GM21619 (cell line): ENCODE measurements around the gene NXF2B.
"Not testable (repeated sequence)": the region's sequence is repeated elsewhere in the genome, so short reads cannot be mapped to it uniquely, and the experiment has no call there.

Source experiments
- ATAC-seq: cut with Tn5 transposase; IDR thresholded peaks from one replicate; pipeline ENCODE4 v1.9.1; 2021; ENCODE audit not compliant: unreplicated experiment

NXF2B gene

GRCh38 chrX:102439908-102440307 lies at the start of gene NXF2B:
TSS of gene NXF2B (minus strand) at chrX:102440008. CDS start at chrX:102380036, 59,972 bp downstream.
- ATAC-seq, result not testable (repeated sequence)

GRCh38 chrX:102478765-102479164 lies 39.0 kb upstream of the NXF2B start:
- ATAC-seq, result not testable (repeated sequence)

- ATAC-seq, result not testable (repeated sequence)
Observed at GRCh38 chrX:102471762-102472220, 32.0 kb upstream of the NXF2B start, which contains the start of gene TCP11X2. TSS of gene TCP11X2 (minus strand) at chrX:102471812.

- ATAC-seq, result peak; percentile 47
Observed at GRCh38 chrX:102470215-102470614, 30.4 kb upstream of the NXF2B start.

- not testable (repeated sequence) for ATAC-seq
Observed at GRCh38 chrX:102458615-102459014, 18.8 kb upstream of the NXF2B start.

GRCh38 chrX:102414493-102414892 lies 25.3 kb downstream of the NXF2B start:
- not testable (repeated sequence) for ATAC-seq

GRCh38 chrX:102345916-102346315 lies 93.9 kb downstream of the NXF2B start:
- peak; percentile 56 for ATAC-seq

- no peak for ATAC-seq
Observed at GRCh38 chrX:102341867-102342266, 97.9 kb downstream of the NXF2B start.

- peak; percentile 45 for ATAC-seq
Observed at GRCh38 chrX:102339312-102340298, 100.2 kb downstream of the NXF2B start.

GRCh38 chrX:102338162-102338561 lies 101.6 kb downstream of the NXF2B start:
- ATAC-seq, result no peak
